Measurements from ENCODE around the gene KIF24.

DNA sequence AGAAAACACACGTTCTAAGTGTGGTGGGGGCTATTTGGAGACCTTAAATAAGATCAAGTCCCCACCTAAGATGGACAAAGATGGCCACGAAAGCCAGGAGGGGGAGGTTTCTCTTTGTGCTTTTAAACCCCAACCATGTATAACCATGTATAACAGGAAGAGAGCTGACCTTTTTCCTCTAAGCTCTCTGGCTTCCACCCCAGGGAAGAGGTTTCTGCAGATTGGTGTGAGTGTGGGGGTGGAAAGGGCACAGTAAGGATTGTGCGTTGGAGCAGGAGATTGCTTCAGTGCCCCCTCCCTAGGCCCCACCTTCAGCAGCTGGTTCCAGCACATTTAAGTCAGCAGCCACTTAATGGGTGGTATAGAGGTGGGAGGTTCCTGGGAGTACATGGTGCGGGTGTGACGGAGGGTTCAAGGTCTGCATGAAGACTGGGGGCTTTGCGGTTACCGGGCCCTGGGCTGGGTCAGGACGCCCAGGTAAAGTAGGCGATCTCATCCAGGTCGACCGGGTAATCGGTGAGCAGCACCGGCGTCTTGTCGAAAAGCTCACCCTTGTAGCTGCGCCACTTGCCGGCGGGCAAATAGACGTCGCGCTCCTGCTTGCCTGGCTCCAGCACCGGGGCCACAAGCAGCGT is 41.4 kb upstream of the KIF24 start:
- TF ChIP-seq, protein P1, sequence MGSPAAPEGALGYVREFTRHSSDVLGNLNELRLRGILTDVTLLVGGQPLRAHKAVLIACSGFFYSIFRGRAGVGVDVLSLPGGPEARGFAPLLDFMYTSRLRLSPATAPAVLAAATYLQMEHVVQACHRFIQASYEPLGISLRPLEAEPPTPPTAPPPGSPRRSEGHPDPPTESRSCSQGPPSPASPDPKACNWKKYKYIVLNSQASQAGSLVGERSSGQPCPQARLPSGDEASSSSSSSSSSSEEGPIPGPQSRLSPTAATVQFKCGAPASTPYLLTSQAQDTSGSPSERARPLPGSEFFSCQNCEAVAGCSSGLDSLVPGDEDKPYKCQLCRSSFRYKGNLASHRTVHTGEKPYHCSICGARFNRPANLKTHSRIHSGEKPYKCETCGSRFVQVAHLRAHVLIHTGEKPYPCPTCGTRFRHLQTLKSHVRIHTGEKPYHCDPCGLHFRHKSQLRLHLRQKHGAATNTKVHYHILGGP (tag by site-specific recombination; IDR thresholded peaks at IDR 0.05), result no peak
- TF ChIP-seq, protein P2, sequence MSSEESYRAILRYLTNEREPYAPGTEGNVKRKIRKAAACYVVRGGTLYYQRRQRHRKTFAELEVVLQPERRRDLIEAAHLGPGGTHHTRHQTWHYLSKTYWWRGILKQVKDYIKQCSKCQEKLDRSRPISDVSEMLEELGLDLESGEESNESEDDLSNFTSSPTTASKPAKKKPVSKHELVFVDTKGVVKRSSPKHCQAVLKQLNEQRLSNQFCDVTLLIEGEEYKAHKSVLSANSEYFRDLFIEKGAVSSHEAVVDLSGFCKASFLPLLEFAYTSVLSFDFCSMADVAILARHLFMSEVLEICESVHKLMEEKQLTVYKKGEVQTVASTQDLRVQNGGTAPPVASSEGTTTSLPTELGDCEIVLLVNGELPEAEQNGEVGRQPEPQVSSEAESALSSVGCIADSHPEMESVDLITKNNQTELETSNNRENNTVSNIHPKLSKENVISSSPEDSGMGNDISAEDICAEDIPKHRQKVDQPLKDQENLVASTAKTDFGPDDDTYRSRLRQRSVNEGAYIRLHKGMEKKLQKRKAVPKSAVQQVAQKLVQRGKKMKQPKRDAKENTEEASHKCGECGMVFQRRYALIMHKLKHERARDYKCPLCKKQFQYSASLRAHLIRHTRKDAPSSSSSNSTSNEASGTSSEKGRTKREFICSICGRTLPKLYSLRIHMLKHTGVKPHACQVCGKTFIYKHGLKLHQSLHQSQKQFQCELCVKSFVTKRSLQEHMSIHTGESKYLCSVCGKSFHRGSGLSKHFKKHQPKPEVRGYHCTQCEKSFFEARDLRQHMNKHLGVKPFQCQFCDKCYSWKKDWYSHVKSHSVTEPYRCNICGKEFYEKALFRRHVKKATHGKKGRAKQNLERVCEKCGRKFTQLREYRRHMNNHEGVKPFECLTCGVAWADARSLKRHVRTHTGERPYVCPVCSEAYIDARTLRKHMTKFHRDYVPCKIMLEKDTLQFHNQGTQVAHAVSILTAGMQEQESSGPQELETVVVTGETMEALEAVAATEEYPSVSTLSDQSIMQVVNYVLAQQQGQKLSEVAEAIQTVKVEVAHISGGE (tag by site-specific recombination; conservative IDR thresholded peaks at IDR 0.05; ENCODE audit: low read depth), result no peak
- TF ChIP-seq ZFHX2 (tag by site-specific recombination; conservative IDR thresholded peaks at IDR 0.05), result no peak
- no peak for TF ChIP-seq ZNF510 (tag by site-specific recombination; IDR thresholded peaks at IDR 0.05; ENCODE audit: insufficient replicate concordance)
- TF ChIP-seq ZBTB7A (tag by site-specific recombination; IDR thresholded peaks at IDR 0.05; ENCODE audit: low read depth), result no peak
- no peak for TF ChIP-seq ZNF514 (tag by site-specific recombination; IDR thresholded peaks at IDR 0.05)
- no peak for TF ChIP-seq ZNF335 (tag by site-specific recombination; conservative IDR thresholded peaks at IDR 0.05)
- no peak for TF ChIP-seq ZBTB17 (tag by site-specific recombination; IDR thresholded peaks at IDR 0.05)
